GM23338 (cell line): ENCODE data around the gene SPSB4. TPM values are rescaled to one million over a fixed set of nuclear protein-coding genes. Genes with fewer than 3 reads are reported as not detected.

ENCODE experiments used
- ATAC-seq: fragments of 200-7000 bp; cut with Tn5 transposase; 3 replicates; pipeline ENCODE4 v1.9.1; 2020
- DNase-seq: peaks from one replicate; pipeline ENCODE4 v3.0.0-alpha.2; 2015; ENCODE audit warnings: low spot score
- H2AFZ ChIP-seq: fragments of 200-600 bp; sonication (generic); 2 replicates; pipeline ENCODE4 v1.8.0; 2016; ENCODE audit warnings: antibody characterized with exemption, mild to moderate bottlenecking, moderate library complexity
- H3F3A ChIP-seq: fragments of 200-600 bp; sonication (generic); replicated peaks from 2 replicates; pipeline ENCODE4 v1.8.0; 2017; ENCODE audit warnings: antibody characterized with exemption, mixed run types, low read depth
- H3K27ac ChIP-seq: fragments of 200-600 bp; sonication (generic); 2 replicates; pipeline ENCODE4 v1.6.1; 2016; ENCODE audit warnings: low read depth
- H3K27me3 ChIP-seq: fragments of 200-600 bp; sonication (generic); 2 replicates; pipeline ENCODE4 v1.8.0; 2016; ENCODE audit warnings: mild to moderate bottlenecking, mixed run types, moderate library complexity; ENCODE audit not compliant: insufficient read depth
- H3K36me3 ChIP-seq: fragments of 200-600 bp; sonication (generic); 2 replicates; pipeline ENCODE4 v1.8.0; 2016; ENCODE audit warnings: mild to moderate bottlenecking; ENCODE audit not compliant: insufficient read depth
- H3K4me1 ChIP-seq: fragments of 200-600 bp; sonication (generic); 2 replicates; pipeline ENCODE4 v1.8.0; 2016; ENCODE audit warnings: mild to moderate bottlenecking, moderate library complexity; ENCODE audit not compliant: insufficient read depth
- H3K4me2 ChIP-seq: fragments of 200-600 bp; sonication (generic); 2 replicates; pipeline ENCODE4 v1.7.1; 2017; ENCODE audit warnings: mixed run types
- H3K4me3 ChIP-seq: fragments of 200-600 bp; sonication (generic); 2 replicates; pipeline ENCODE4 v1.6.1; 2016; ENCODE audit warnings: mixed run types
- H3K79me2 ChIP-seq: fragments of 200-600 bp; sonication (generic); replicated peaks from 2 replicates; pipeline ENCODE4 v1.8.0; 2017; ENCODE audit warnings: mild to moderate bottlenecking; ENCODE audit not compliant: insufficient read depth
- H3K9me2 ChIP-seq: fragments of 200-600 bp; sonication (generic); 2 replicates; pipeline ENCODE4 v1.8.0; 2017; ENCODE audit not compliant: insufficient read depth
- H4K20me1 ChIP-seq: fragments of 200-600 bp; sonication (generic); replicated peaks from 2 replicates; pipeline ENCODE4 v1.8.0; 2017; ENCODE audit warnings: mild to moderate bottlenecking; ENCODE audit not compliant: insufficient read depth
- H3K27ac Mint-ChIP-seq: 2 replicates; pipeline ENCODE4 v1.8.0; 2020; ENCODE audit warnings: inconsistent platforms, mild to moderate bottlenecking, moderate library complexity, mixed read lengths
- H3K27me3 Mint-ChIP-seq: 3 replicates; pipeline ENCODE4 v1.8.0; 2022; ENCODE audit warnings: low read depth, mild to moderate bottlenecking, moderate library complexity, mixed read lengths, inconsistent platforms; ENCODE audit not compliant: insufficient read depth, poor library complexity
- H3K36me3 Mint-ChIP-seq: 3 replicates; pipeline ENCODE4 v1.8.0; 2021; ENCODE audit warnings: low read depth, mild to moderate bottlenecking, inconsistent platforms, moderate library complexity, mixed read lengths
- H3K4me1 Mint-ChIP-seq: 3 replicates; pipeline ENCODE4 v1.8.0; 2020; ENCODE audit warnings: mild to moderate bottlenecking, inconsistent platforms, mixed read lengths
- H3K4me3 Mint-ChIP-seq: 3 replicates; pipeline ENCODE4 v1.8.0; 2021; ENCODE audit warnings: moderate library complexity, mild to moderate bottlenecking, inconsistent platforms, mixed read lengths
- H3K9me3 Mint-ChIP-seq: 3 replicates; pipeline ENCODE4 v1.8.0; 2020; ENCODE audit warnings: moderate library complexity, mild to moderate bottlenecking, inconsistent platforms, mixed read lengths
- CREB1 ChIP-seq: fragments of 250-450 bp; sonication (Bioruptor Pico); IDR thresholded peaks from 2 replicates; pipeline ENCODE4 v1.5.0; 2020; ENCODE audit warnings: low read depth, mild to moderate bottlenecking, moderate library complexity
- CTCF ChIP-seq, 2 experiments: fragments of 200-600 bp in 1 of 2; sonication (generic) in 1 of 2; conservative IDR thresholded peaks; 2 replicates each; pipeline versions ENCODE4 v1.5.1 to v1.6.1; 2016 to 2017; ENCODE audit warnings: antibody characterized with exemption in 2 of 2, low read depth in 2 of 2, mild to moderate bottlenecking in 2 of 2, moderate library complexity in 1 of 2
- JUNB ChIP-seq: IDR thresholded peaks from one replicate; pipeline ENCODE4 v1.6.1; 2016; ENCODE audit warnings: antibody characterized with exemption; ENCODE audit not compliant: unreplicated experiment
- POLR2AphosphoS5 ChIP-seq: IDR thresholded peaks from 2 replicates; pipeline ENCODE4 v1.6.1; 2016; ENCODE audit warnings: antibody characterized with exemption, low read depth
- REST ChIP-seq: IDR thresholded peaks from one replicate; pipeline ENCODE4 v1.6.1; 2018; ENCODE audit warnings: antibody characterized with exemption; ENCODE audit not compliant: unreplicated experiment
- STAT1 ChIP-seq: IDR thresholded peaks from one replicate; pipeline ENCODE4 v1.6.1; 2016; ENCODE audit warnings: antibody characterized with exemption; ENCODE audit not compliant: unreplicated experiment
- ZNF331 ChIP-seq: fragments of 250-450 bp; sonication (Bioruptor Pico); IDR thresholded peaks from 2 replicates; pipeline ENCODE4 v1.5.0; 2020; ENCODE audit warnings: low read depth, mild to moderate bottlenecking, moderate library complexity
- ZNF462 ChIP-seq: fragments of 250-450 bp; sonication (Bioruptor Pico); IDR thresholded peaks from 2 replicates; pipeline ENCODE4 v1.5.0; 2020; ENCODE audit warnings: mild to moderate bottlenecking, moderate library complexity
- polyA plus RNA-seq: library from polyadenylated mRNA; unstranded; fragments of >200 nt; fragmentation: Nextera tagmentation; extraction: Ambion mirVana; gene quantifications from 2 replicates; pipeline ENCODE4 v1.2.1, GENCODE V29; 2016
- total RNA-seq: library from RNA; depleted of rRNA; stranded (reverse); fragments of >200 nt; shearing (Covaris generic); gene quantifications from 2 replicates; pipeline ENCODE4 v1.2.3, GENCODE V29; 2014

Gene SPSB4
- total and polyA plus RNA-seq, 2 experiments from 2014 or later: 6.7 to 25.9 TPM

GRCh38 chr3:141126661-141127343 lies 75.7 kb downstream of the SPSB4 start (continued):
- TF ChIP-seq POLR2AphosphoS5 (no peak), REST (no peak), CREB1 (no peak), STAT1 (no peak), CTCF (conservative IDR thresholded peaks at IDR 0.05; ENCODE audit: low read depth in 2 of 2) (no peak)

GRCh38 chr3:141127344-141128125 lies 76.4 kb downstream of the SPSB4 start:
- Histone ChIP-seq H2AFZ (no peak overlapping the region), H3K4me2 (no peak overlapping the region), H3F3A (no peaks in the 10 kb centered on the region), H3K79me2 (no peaks in the 10 kb centered on the region), H3K9me2 (no peaks in the 10 kb centered on the region), H3K36me3 (no peaks in the 10 kb centered on the region), H3K27me3 (no peaks in the 10 kb centered on the region), H3K4me1 (no peaks in the 10 kb centered on the region), H3K4me3 (no peak overlapping the region), H4K20me1 (no peaks in the 10 kb centered on the region), H3K27ac (no peak overlapping the region)
- H3K36me3 Mint-ChIP-seq: 0 out of 3 replicates have a peak, but pooled peaks cover 5% of the 10 kb centered on the region
- no peak for ATAC-seq
- H3K4me1 Mint-ChIP-seq: no peaks in the 10 kb centered on the region; the same call in 1 of the 3 replicates
- H3K4me3 Mint-ChIP-seq: no peak overlapping the region
- H3K27me3 Mint-ChIP-seq: peaks cover 6% of the 10 kb centered on the region
- no peak overlapping the region for H3K27ac Mint-ChIP-seq
- no peak for DNase-seq
- H3K9me3 Mint-ChIP-seq: peaks cover 6% of the 10 kb centered on the region; the same call in 2 of the 3 replicates
- TF ChIP-seq CTCF (conservative IDR thresholded peaks at IDR 0.05; ENCODE audit: low read depth in 2 of 2): no peak
- no peak for TF ChIP-seq POLR2AphosphoS5
- TF ChIP-seq ZNF462 (CRISPR knock-in tag): no peak
- TF ChIP-seq JUNB: no peak
- TF ChIP-seq STAT1: no peak
- TF ChIP-seq ZNF331 (CRISPR knock-in tag): no peak
